ENCODE results near the gene TMEM150A.
A peak's percentile ranks its signal among the peaks of the same experiment; 100 is the strongest.

TMEM150A gene

GRCh38 chr2:85597241-85597640 lies 5.3 kb downstream of the TMEM150A start:
- peaks cover 18% of the 10 kb centered on the region for H3K36me3 ChIP-seq
- TF ChIP-seq CTCF (IDR thresholded peaks at IDR 0.05; ENCODE audit: low read depth, low read length), result no peak
- no peak for DNase-seq
- H3K27me3 ChIP-seq (ENCODE audit: insufficient read depth, low read depth, severe bottlenecking), result no peaks in the 10 kb centered on the region
- no peak overlapping the region for H3K4me3 ChIP-seq (ENCODE audit: low read depth, low read length)
- H3K27ac ChIP-seq, result no peak overlapping the region
- no peaks in the 10 kb centered on the region for H3K9me3 ChIP-seq (ENCODE audit: severe bottlenecking)

GRCh38 chr2:85596486-85597143 lies 5.9 kb downstream of the TMEM150A start:
- H3K9me3 ChIP-seq (ENCODE audit: severe bottlenecking), result no peaks in the 10 kb centered on the region
- peak overlapping the region; percentile 83 for H3K4me3 ChIP-seq (ENCODE audit: low read depth, low read length)
- no peak for DNase-seq
- no peak overlapping the region for H3K27ac ChIP-seq
- no peaks in the 10 kb centered on the region for H3K27me3 ChIP-seq (ENCODE audit: insufficient read depth, low read depth, severe bottlenecking)
- TF ChIP-seq CTCF (IDR thresholded peaks at IDR 0.05; ENCODE audit: low read depth, low read length), result no peak
- peaks cover 18% of the 10 kb centered on the region for H3K36me3 ChIP-seq

- no peaks in the 10 kb centered on the region for H3K9me3 ChIP-seq (ENCODE audit: severe bottlenecking)
- peaks cover 18% of the 10 kb centered on the region for H3K36me3 ChIP-seq
- H3K27ac ChIP-seq, result peak overlapping the region; percentile 68
- no peak for DNase-seq
- TF ChIP-seq CTCF (IDR thresholded peaks at IDR 0.05; ENCODE audit: low read depth, low read length), result no peak
- no peaks in the 10 kb centered on the region for H3K27me3 ChIP-seq (ENCODE audit: insufficient read depth, low read depth, severe bottlenecking)
- peak overlapping the region; percentile 83 for H3K4me3 ChIP-seq (ENCODE audit: low read depth, low read length)
These were observed 6.5 kb downstream of the TMEM150A start for GRCh38 chr2:85596026-85596333.

GRCh38 chr2:85595301-85596025 lies 7.0 kb downstream of the TMEM150A start, which contains the start of gene RNF181:
Gene RNF181, plus strand, starts transcription at chr2:85595745. Its CDS starts 19 bp downstream, at chr2:85595764.
- Histone ChIP-seq H3K27ac (peak within 1 kb of the TSS; percentile 77), H3K36me3 (peaks cover 18% of the 10 kb centered on the region)

GRCh38 chr2:85594715-85595300 lies 7.7 kb downstream of the TMEM150A start:
- H3K36me3 ChIP-seq, result peaks cover 18% of the 10 kb centered on the region
- no peak for DNase-seq
- no peaks in the 10 kb centered on the region for H3K27me3 ChIP-seq (ENCODE audit: insufficient read depth, low read depth, severe bottlenecking)
- no peaks in the 10 kb centered on the region for H3K9me3 ChIP-seq (ENCODE audit: severe bottlenecking)
- H3K27ac ChIP-seq, result peak overlapping the region; percentile 77
- no peak for TF ChIP-seq CTCF (IDR thresholded peaks at IDR 0.05; ENCODE audit: low read depth, low read length)
- H3K4me3 ChIP-seq (ENCODE audit: low read depth, low read length), result peak overlapping the region; percentile 83

More at GRCh38 chr2:85595301-85596025, 7.0 kb downstream of the TMEM150A start, which contains the start of gene RNF181:
- no peak for TF ChIP-seq CTCF (IDR thresholded peaks at IDR 0.05; ENCODE audit: low read depth, low read length)
- peak; percentile 95 for DNase-seq
- Histone ChIP-seq H3K9me3 (ENCODE audit: severe bottlenecking) (no peaks in the 10 kb centered on the region), H3K4me3 (ENCODE audit: low read depth, low read length) (peak within 1 kb of the TSS; percentile 83), H3K27me3 (ENCODE audit: insufficient read depth, low read depth, severe bottlenecking) (no peaks in the 10 kb centered on the region)
